Non-pigmented ciliary epithelial cell (primary cell): ENCODE data around the gene TLE3.

Experiments
- DNase-seq: peaks from one replicate; pipeline ENCODE4 v3.0.0-alpha.2; 2010; ENCODE audit warnings: low read depth

Gene TLE3

GRCh38 chr15:70061696-70062270, 35.9 kb downstream of the TLE3 start:
- no peak for DNase-seq

- peak; percentile 20 for DNase-seq
Measured at GRCh38 chr15:70060993-70061305, 36.8 kb downstream of the TLE3 start.

DNA sequence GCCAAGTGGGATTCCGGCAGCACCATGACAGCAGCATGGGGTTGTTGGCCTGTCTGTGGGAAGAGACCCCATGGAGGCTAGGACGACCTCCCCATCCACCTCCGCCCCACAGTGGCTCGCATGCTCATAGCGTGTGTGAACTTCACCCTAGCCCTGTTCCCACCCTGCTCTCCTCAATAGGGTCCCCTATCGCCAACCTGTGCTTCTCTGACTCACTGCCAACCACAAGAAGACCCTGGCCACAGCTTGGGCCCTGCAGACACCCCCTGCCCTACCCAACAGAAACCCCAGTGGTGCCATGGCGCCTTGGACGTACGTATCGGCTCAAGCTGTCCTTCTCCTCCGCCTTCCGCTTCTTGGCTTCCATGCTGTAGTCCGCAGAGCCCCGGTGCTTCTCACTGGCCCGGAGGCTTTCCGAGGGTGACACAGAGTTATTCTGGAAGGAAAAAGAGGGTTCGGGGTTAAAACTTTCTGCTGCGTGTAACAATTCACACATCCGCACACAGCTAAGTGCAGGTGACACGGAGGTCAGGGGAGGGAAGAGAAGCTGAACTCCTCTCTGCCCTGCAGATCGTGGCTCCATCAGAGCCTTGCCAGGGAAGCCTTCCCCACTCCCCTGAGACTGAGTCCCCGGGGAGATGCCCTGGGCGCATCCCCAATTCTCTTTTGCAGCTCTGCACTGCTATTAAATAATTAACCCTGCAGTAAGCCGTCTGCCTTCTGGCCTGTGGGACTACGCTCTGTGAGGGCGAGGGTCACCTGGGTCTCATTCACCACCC, 37.3 kb downstream of the TLE3 start:
- DNase-seq = no peak

DNA sequence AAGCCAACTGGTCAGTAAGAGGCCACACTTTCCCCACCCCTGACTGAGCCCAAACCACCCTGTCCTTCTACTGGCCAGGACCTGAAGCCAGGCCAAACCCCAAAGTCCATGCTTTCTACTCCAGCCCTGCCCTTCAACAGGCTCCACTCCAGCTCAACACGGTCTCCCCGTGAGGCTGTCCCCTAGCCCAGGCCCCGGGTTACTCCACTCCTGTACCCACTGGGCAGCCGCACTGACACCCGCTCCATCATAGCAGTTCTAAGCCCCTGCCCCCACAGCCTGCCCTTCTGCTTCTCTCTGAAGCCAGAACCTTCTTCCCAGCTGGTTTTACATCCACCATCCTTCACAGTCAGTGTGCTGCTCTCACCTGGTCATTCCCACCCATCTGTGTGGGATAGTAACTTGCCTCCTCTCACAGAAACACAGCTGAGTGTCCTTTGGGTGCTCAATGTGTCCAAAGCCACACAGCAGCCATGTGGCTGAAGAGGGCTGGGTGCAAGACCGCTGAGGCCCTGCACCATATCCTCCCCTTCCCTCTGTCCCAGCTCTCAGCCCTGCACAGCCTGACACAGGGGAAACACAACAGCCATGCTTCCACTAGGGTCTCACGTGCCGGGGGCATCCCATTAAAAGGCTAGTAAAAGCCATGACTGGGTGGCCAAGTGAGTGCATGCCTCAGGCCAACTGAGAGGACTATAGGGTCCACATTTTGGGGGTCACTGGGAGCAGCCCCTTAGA, 38.1 kb downstream of the TLE3 start:
- DNase-seq = no peak

- no peak for DNase-seq
Measured at GRCh38 chr15:70058642-70059360, 38.9 kb downstream of the TLE3 start.

DNA sequence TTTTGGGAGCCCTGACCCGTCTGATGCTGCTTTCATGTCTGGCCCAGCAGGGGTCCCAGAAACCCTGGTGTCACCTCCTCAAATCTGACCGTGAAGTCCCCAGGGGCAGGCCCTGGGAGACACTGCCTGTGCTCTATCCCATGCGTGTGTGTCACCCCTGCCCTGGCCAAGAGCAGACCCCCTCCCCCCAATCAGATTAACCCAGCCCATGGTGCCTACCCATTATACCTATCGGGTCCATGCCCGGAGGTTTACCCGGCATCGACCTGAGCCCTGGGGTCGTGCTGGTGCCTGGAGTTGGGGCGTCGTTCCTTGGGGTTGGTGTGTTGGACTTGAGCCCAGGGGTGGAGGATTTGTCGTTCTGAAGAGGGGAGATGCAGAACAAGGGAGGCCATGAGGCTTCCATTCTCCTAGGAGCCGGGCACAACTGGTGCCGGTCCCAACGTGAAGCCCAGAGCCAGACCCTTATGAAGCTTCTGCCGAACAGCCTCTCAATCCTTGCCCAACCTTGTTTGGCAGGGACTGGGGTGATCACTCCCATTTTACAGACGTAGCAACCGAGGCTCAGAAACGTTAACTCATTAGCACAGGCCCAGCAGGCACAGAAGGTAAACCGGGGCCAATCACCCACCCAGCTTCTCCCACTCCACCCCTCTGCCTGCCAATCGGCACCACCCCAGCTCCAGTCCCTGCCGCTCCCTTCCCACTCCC, 39.6 kb downstream of the TLE3 start:
- no peak for DNase-seq

- DNase-seq = no peak
Measured at GRCh38 chr15:70056091-70056680, 41.5 kb downstream of the TLE3 start.

- no peak for DNase-seq
Measured at GRCh38 chr15:70055601-70056051, 42.1 kb downstream of the TLE3 start.

DNA sequence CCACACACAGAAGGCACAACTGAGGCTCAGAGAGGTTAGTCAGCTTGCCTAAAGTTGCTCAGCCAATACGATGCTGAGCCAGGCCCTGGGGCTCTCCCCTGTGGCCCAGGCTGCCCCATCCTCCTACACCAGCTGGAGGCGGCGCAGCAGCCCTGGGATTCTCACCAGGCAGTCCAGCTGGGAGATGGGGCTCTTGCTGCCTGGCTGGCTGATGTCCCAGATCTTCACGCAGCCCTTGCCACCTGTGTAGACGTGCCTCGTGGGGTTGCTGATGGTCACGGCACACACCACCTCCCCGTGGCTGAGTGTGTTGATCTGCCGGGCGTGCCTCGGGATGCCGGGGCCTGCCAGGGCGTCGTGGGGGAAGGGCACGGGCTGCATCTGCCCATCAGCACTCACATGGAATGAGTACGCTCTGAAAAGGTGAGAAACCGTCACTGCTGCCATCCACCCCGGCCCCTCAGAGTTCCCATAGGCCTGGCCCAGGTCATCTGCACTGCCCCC, 42.8 kb downstream of the TLE3 start:
- no peak for DNase-seq

DNA sequence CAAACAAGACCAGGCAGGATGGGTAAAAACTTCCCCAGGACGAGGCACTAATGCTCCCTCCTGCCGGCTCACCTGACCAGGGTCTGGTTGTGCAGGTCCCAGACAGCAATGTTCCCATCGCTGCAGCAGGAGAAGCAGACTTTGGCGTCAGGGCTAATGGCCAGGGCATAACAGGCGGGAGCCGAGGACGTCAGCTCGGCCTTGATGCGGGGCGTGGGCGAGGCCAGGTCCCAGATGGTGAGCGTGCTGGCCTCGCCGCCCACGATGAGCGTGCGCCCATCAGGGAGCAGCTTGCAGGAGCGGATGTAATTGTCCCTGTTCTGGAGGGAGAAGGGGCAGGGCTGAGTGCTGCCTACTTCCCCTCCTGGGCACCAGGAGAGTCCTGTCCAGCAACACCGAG, 43.4 kb downstream of the TLE3 start:
- DNase-seq = no peak

DNA sequence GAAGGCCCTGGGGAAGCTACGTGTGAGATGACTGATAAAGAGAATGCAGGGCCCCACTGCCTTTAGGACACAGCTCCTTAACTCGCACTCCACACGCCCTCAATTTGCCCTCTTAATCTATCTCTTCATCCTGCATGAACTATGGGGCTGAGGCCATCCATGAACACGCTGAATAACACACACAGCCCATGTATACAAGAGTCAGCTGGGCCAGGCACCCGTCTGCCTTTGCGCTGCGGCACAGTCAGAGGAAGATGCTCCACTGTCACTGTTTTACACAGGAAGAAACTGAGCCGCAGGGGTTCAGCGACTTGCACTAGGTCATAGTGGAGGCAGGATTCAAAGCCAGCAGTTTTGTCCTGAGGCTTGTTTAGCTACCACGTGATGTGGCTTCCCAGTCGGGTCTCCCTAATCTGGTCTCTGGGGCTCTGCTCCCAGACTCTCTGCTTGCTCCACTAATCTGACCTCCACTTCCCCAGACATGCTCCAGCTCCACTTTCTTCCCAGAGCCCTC, 43.9 kb downstream of the TLE3 start:
- no peak for DNase-seq

DNA sequence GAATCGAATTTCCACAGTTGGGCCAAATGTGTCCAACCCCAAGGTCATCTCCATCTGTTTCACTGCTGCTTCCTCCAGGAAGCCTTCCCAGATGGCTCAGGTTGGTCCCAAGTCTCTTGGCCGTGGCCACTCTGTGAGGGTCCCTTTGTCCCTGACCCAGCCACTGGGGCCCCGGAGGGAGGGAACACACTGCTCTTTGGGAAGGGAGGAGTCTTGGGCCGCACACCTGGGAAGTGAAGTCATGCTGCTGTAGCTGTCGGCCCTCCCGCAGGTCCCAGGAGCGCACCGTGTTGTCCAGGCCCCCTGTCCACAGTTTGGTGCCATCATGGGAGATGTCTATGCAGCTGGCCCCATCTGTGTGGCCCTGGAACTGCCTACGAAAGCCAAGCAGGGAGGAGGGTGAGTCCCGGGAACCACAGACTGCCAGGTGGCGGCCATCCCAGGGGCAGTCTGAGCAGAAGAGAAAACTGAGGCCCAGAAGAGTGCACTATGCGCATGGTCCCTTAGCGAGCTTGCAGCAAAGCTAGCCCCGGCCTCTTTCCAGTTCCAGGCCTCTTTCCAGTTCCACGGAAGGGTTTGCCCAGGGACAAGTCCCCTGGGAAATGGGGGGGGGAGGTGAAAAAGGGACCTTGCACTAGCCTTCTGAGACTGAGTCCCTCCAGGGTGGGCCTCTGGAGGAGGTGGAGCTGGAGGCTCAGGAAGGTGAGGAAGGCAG, 44.6 kb downstream of the TLE3 start:
- no peak for DNase-seq

GRCh38 chr15:70051948-70052633, 45.6 kb downstream of the TLE3 start:
- no peak for DNase-seq

DNA sequence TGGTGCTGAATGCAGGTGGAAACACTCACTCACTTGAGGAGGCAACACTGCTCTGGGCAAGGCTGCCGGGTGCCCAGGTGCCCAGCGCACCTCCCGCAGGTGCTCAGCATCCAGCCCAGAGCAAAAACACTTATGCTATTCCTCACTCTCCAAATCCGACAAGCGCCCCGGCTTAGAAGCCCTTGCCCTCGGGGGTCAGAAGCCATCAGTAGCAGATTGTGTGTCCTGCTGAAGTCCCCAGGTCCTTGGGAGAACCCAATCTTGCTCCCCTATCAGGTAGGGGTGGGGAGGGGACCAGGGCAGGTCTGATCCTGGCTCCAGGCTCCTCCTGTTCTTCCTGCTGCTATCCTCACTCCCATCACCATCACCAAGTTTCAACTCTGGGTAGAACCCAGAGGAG, 46.7 kb downstream of the TLE3 start:
- no peak for DNase-seq

- DNase-seq = no peak
Measured at GRCh38 chr15:70050441-70050840, 47.3 kb downstream of the TLE3 start.

DNA sequence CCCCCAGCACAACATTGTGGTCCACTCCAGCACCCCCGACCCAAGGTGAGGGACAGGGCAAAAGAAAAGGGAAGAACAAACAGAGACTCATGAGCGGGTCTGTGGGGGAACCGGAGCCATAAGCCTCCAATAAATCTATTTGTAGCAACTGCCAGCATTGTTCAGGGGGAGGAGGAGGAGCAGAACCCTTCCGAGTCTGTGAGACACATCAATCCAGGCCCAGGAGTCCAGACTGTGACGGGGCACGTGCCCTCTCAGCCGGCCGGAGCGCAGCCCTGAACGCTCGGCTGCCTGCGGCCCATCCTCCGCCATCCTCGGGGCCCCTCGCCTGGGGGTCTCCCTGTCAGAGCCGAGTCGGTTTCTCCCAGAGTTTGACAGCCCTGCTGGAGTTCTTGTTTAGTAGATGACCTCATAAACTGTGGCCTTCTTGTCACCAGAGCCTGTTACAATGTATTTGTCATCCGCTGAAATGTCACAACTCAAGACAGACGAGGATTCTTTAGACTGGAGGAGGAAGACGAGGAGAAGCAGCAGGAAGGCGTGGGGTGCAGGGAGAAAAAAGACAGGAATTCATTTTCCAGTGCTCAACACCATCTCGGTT, 47.9 kb downstream of the TLE3 start:
- no peak for DNase-seq

- no peak for DNase-seq
Measured at GRCh38 chr15:70048578-70049514, 48.9 kb downstream of the TLE3 start.

GRCh38 chr15:70048198-70048565, 49.5 kb downstream of the TLE3 start:
- DNase-seq = no peak
